ENCODE results near the gene GP1BA.

DNA sequence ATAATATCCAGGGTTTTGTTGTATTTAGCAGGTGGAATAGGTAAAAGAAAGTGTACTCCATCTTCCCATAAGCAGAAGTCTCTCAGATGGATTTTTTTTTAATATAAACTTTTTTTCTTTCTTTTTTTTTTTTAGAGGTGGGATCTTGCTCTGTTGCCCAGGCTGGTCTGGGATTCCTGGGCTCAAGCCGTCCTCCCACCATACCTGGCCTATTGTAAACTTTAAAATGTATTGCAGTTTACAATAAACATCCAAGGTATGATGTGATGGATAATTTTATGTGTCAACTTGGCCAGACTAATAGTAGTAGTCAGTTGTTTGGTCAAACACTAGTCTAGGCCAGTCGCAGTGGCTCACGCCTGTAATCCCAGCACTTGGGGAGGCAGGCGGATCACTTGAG lies 10.8 kb upstream of the GP1BA start:
- TF ChIP-seq, protein P1, sequence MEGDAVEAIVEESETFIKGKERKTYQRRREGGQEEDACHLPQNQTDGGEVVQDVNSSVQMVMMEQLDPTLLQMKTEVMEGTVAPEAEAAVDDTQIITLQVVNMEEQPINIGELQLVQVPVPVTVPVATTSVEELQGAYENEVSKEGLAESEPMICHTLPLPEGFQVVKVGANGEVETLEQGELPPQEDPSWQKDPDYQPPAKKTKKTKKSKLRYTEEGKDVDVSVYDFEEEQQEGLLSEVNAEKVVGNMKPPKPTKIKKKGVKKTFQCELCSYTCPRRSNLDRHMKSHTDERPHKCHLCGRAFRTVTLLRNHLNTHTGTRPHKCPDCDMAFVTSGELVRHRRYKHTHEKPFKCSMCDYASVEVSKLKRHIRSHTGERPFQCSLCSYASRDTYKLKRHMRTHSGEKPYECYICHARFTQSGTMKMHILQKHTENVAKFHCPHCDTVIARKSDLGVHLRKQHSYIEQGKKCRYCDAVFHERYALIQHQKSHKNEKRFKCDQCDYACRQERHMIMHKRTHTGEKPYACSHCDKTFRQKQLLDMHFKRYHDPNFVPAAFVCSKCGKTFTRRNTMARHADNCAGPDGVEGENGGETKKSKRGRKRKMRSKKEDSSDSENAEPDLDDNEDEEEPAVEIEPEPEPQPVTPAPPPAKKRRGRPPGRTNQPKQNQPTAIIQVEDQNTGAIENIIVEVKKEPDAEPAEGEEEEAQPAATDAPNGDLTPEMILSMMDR (IDR thresholded peaks at IDR 0.05; ENCODE audit: poor library complexity, severe bottlenecking): no peak
- TF ChIP-seq EZH2 (IDR thresholded peaks at IDR 0.05; ENCODE audit: borderline replicate concordance, insufficient read depth, low read length, poor library complexity, severe bottlenecking): no peak
- TF ChIP-seq POLR2AphosphoS5 (IDR thresholded peaks at IDR 0.05): no peak
- no peak for TF ChIP-seq SMC3 (conservative IDR thresholded peaks at IDR 0.05; ENCODE audit: poor library complexity)
- no peak for TF ChIP-seq RAD21 (conservative IDR thresholded peaks at IDR 0.05)
